ENCODE data around the gene SMARCE1. TPM values are rescaled to one million over a fixed set of nuclear protein-coding genes. Genes with fewer than 3 reads are reported as not detected.

SMARCE1 gene
- total RNA-seq, 2 donors from 2014 or later, result 50.4 to 54.9 TPM

DNA sequence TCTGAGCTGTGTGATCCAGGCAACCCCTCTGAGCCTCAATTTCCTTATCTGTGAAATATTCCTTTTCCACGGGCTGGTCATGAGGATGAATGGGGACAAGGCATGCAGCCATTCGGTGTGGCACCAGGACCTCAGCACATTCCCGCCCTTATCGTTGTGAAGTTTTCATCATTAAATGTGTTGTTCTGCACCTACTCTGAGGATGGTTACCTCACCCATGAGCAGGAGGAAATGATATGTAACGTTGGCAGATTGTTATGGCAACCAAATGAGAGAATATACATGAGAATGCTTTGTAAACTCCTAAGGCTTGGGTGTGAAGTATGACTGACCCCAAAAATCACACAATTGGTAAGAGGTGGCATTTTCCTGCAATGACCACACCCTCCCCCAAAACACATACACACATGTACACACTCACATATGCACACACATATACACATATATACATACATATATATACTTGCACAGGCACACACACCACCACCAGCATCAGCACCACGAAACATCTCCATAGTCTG is 39.5 kb downstream of the SMARCE1 start:
- Histone ChIP-seq H3K27ac (no peak overlapping the region), H3K27me3 (no peaks in the 10 kb centered on the region), H3K36me3 (no peaks in the 10 kb centered on the region), H3K4me3 (no peak overlapping the region), H3K9me3 (no peaks in the 10 kb centered on the region), H3K4me1 (no peaks in the 10 kb centered on the region)
- TF ChIP-seq CTCF (IDR thresholded peaks at IDR 0.05), result no peak
- DNase-seq (ENCODE audit: low spot score), result no peak

DNA sequence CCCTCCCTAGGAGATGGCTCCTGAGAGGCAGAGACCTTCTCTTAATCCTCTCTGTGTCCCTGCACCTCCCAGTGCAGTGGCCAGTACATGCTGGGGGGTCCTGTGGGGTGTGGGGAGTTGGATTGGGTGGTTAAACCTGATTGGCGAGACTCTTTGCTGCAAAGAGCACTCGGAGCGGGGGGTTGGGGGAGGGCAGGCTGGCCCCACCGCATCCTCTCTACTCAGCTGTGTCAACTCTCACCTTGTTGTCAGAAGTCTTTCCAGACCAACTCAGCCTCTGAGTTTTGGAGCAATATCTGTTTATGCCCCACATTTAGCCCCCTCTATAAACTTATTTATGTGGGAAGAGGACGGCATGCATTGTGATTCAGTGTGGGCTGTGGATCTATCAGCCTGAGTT is 40.0 kb downstream of the SMARCE1 start:
- no peak overlapping the region for H3K27ac ChIP-seq
- no peaks in the 10 kb centered on the region for H3K4me1 ChIP-seq
- no peaks in the 10 kb centered on the region for H3K9me3 ChIP-seq
- DNase-seq (ENCODE audit: low spot score), result no peak
- TF ChIP-seq CTCF (IDR thresholded peaks at IDR 0.05), result no peak
- H3K36me3 ChIP-seq, result no peaks in the 10 kb centered on the region
- H3K4me3 ChIP-seq, result no peak overlapping the region
- H3K27me3 ChIP-seq, result no peaks in the 10 kb centered on the region

GRCh38 chr17:40606548-40607353 is 40.9 kb downstream of the SMARCE1 start:
- no peaks in the 10 kb centered on the region for H3K27me3 ChIP-seq
- no peaks in the 10 kb centered on the region for H3K36me3 ChIP-seq
- H3K27ac ChIP-seq, result no peak overlapping the region
- no peak for DNase-seq (ENCODE audit: low spot score)
- no peak for TF ChIP-seq CTCF (IDR thresholded peaks at IDR 0.05)
- no peak overlapping the region for H3K4me3 ChIP-seq
- no peaks in the 10 kb centered on the region for H3K9me3 ChIP-seq
- H3K4me1 ChIP-seq, result no peaks in the 10 kb centered on the region

- no peak overlapping the region for H3K4me3 ChIP-seq
- no peaks in the 10 kb centered on the region for H3K4me1 ChIP-seq
- no peak for TF ChIP-seq CTCF (IDR thresholded peaks at IDR 0.05)
- no peaks in the 10 kb centered on the region for H3K36me3 ChIP-seq
- no peaks in the 10 kb centered on the region for H3K27me3 ChIP-seq
- no peak overlapping the region for H3K27ac ChIP-seq
- H3K9me3 ChIP-seq, result no peaks in the 10 kb centered on the region
- DNase-seq (ENCODE audit: low spot score), result no peak
These were observed 42.3 kb downstream of the SMARCE1 start for GRCh38 chr17:40605306-40605705.

DNA sequence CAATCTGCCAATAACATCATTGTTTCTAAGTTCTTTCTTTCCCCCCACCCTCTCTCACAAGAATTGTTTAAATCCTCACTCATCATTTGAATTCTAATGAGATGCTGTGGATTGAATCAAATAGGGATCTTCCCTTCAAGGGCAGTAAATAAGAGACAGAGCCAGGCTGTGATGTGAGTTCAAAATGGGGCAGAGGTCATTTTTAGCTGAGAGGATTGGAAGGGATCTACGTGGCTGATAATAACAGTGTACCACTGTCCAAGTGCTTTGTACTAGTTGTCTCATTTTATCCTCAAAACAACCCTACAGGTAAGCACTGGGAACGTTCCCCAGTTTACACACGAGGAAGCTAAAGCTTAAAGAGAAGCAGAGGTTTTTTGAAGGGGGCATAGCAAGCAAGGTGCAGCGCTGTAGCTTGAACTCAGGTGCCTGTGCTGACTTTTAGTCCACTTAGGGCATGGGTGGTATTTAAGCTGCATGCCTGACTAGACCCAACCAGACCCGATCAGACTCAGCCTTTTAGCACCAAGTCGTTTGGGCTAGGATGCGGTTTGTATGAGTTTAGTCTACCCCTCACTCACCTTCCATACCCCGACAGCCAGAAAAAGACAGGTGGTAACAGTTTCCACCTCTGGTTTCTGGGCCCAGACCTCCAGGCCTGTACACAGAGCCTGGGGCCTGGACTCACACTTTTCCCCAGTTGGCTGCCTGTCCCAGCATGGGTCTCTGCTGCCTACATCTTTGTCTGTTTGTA is 43.1 kb downstream of the SMARCE1 start:
- Histone ChIP-seq H3K9me3 (no peaks in the 10 kb centered on the region), H3K27ac (no peak overlapping the region), H3K36me3 (no peaks in the 10 kb centered on the region), H3K4me3 (no peak overlapping the region), H3K27me3 (no peaks in the 10 kb centered on the region), H3K4me1 (no peaks in the 10 kb centered on the region)
- no peak for DNase-seq (ENCODE audit: low spot score)
- TF ChIP-seq CTCF (IDR thresholded peaks at IDR 0.05), result no peak

All from right atrium auricular region (tissue), 2 donors.